Measurements from ENCODE around the gene LHFPL5.
A peak's percentile ranks its signal among the peaks of the same experiment; 100 is the strongest.

LHFPL5 gene

DNA sequence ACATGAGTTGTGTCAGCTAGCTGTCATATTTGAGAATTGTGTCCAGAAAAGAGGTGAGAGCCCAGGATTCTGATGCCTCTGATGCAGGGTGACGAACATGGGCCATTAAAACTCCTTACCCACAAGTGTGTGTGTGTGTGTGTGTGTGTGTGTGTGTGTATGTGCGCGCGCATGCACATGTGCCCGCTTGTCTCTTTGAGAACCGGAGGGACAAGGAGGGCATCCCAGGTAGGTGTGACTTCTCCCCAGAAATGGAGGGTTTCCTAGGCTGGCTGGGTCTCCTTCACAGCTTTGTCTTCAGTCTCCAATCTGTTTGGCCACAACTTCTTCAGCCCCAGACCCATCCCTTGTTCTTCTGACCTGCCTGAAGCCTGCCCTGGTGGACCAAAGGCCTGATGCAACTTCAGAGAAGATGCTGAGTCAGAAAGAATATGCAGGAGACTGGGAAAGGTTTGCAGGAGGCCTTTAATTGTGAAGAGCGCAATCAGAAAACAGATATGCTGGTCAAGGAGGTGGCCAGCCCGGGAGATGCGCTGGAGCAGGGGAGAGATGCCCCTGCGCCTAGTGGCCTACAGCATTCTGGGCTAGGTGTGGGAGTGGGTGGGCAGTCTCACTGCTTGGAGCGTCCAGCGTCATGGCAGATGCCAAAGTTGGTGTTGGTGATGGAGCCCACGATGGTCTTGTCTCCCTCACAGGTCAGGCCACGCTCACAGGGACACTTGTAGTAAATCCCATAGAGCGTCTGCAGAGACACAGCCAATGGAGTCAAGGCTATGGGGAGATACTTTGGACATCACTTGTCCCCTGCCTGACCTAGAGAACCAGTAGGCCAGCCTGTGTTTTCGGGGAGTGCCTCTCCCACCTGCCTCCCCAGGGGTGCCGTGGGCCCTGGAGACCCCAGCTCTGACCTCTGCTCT, 10.4 kb upstream of the LHFPL5 start:
- DNase-seq, result no peak

GRCh38 chr6:35795453-35796071, 9.6 kb upstream of the LHFPL5 start:
- DNase-seq, result no peak

DNA sequence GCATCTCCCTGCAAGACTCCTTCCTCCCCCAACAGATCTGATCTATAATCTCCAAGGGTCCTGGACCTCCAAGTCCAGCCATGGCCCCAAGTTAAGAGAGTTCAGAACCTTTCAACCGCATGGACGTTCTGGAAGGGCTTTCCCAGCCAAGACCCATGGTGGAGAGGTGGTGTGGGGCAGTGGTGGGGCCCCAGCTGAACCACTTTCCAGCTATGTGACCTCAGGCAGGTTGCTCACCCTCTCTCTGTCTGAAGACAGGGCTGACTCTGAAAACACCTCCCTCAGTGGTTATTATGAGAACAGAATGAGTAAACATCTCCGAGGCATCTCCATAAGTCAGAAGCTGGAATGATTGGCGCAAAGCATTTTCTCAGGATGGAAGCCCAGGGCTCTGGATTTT, 8.9 kb upstream of the LHFPL5 start:
- DNase-seq, result no peak

DNA sequence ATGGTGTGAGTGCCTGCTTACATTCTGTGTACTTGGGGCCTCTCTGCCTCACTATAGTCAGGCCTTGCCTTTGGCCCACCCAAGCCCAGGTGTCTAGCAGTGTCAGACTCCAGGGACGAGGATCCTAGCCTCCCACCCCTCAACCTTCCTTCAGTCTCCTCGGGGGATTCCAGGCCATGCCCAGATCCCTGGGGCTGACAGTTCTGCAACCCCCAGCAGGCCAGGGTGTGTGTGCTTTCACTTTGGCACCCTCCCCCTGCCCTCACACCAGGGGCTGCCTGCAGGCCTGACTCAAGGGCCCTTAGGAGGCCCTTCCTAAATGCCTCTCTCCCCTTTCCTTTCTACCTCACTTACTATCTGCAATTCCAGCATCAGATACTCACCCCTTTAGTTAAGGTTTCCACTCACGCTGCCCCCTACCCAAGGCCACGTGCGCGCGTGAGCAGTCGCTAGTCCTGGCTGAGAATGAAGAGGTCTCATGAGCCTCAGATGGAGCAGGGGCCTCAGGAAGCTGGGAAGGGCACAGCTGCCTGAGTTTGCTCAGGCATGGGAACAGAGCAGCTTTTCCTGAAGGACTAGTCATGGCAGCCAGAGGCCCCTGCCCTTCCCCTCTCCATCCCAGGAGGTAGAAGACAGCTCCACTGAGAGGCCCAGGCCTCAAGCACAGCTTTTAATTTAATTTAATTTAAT, 7.2 kb upstream of the LHFPL5 start:
- DNase-seq, result no peak

- DNase-seq, result no peak
Measured at GRCh38 chr6:35798706-35799105, 6.4 kb upstream of the LHFPL5 start.

DNA sequence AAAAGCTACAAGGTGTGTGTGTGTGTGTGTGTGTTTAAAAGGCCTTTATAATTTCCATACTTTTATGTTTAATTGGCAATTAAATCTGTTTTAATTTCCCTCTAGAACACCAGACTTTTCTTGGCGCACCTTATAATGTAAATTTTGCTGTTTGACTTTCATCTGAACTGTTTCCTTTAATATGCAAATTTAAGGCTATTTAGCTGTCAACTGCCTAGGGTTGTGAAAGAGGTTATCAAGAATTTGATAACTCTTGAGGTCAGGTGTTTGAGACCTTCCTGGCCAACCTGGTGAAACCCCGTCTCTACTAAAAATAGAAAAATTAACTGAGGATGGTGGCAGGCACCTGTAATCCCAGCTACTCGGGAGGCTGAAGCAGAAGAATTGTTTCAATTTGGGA, 4.0 kb upstream of the LHFPL5 start:
- no peak for DNase-seq

GRCh38 chr6:35808688-35809087, 3.5 kb downstream of the LHFPL5 start:
- peak; percentile 33 for DNase-seq

- no peak for DNase-seq
Measured at GRCh38 chr6:35809809-35810208, 4.7 kb downstream of the LHFPL5 start.

GRCh38 chr6:35810971-35811698, 6.0 kb downstream of the LHFPL5 start:
- DNase-seq, result no peak

DNA sequence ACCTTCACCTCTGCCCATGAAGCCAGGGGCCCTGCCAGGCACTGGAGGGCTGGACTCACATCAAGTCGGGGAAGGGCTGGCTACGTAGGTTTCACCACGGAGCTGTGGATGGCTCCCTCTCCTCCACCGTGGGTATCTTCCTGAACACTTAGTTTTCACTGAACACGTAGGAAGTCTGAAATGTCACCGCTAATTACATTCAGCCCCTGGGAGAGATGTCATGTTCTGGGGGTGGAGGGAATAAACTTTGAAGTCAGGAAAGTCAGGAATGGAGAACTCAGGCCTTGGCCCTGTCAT, 6.5 kb downstream of the LHFPL5 start:
- no peak for DNase-seq

GRCh38 chr6:35817515-35817914, 12.4 kb downstream of the LHFPL5 start:
- DNase-seq, result no peak

DNA sequence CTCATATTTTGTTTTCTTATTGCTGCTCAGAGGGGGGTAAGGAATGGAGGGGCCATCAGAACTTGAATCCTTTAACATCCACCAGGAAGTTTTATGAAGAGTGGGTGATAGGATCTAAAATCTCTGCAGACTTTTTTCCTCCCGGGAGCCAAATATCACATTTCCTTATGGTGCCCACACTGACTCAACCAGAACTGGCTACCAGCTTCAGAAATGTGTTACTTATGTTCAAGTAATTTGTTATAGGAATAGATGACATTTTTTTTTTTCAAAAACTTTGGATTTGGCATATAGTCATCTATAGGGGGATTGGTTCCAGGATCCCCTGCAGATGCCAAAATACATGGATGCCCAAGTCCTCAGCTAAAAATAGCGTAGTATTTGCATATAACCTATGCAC, 18.4 kb downstream of the LHFPL5 start:
- no peak for DNase-seq

GRCh38 chr6:35824552-35825192, 19.5 kb downstream of the LHFPL5 start:
- no peak for DNase-seq

DNA sequence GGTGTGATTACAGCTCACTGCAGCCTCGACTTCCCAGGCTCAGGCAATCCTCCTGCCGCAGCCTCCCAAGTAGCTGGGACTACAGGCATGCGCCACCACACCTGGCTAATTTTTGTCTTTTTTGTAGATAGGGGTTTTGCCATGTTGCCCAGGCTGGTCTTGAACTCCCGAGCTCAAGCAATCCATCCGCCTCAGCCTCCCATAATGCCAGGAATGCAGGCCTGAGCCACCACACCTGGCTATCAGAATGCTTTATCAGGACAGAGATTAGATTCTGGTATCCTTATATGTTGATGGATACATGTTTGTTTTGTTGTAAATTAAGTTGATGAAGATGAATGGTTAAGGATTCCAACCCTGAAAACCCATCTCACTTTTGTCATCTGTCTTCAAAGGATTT, 24.2 kb downstream of the LHFPL5 start:
- DNase-seq, result no peak

- no peak for DNase-seq
Measured at GRCh38 chr6:35831257-35832007, 26.3 kb downstream of the LHFPL5 start.

DNA sequence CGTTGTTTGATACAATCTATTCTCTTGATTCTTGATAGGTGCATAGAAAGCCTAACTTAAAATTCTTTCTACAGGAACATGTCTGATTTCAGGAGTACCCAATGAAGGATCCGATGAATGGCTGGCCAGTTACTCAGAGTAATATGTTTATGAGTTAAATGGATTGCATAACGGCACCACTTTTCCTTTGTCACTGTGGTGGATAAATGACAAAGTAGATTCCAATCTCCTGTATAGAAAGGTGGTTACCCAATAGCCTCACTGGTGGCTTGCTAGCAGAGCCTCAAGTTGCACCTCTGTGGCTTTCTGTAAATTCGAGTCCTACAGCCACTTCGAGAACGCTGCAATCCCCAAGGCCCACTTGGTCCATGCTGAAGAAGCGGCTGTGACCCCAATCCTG, 28.4 kb downstream of the LHFPL5 start:
- DNase-seq, result no peak

GRCh38 chr6:35839019-35839418, 33.9 kb downstream of the LHFPL5 start:
- no peak for DNase-seq

DNA sequence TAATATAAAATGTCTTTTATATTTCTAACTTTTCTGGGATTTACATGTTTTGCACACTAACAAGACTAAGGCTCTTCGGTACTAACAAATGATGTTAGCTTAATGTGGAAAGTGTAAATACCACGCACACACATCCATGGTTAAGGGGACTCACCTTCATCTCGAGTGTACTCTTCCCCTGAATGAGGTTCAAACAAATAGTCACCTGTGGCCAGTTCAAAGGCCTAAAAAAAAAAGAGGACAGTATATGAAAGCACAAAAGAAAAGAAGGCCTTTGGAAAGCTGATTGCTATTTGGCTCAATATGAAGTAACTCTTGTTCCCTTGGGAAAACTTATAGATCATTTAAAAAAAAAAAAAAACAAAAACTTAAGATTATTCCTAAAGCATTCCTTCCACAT, 37.2 kb downstream of the LHFPL5 start:
- no peak for DNase-seq

GRCh38 chr6:35844290-35844689, 39.1 kb downstream of the LHFPL5 start:
- DNase-seq, result no peak

DNA sequence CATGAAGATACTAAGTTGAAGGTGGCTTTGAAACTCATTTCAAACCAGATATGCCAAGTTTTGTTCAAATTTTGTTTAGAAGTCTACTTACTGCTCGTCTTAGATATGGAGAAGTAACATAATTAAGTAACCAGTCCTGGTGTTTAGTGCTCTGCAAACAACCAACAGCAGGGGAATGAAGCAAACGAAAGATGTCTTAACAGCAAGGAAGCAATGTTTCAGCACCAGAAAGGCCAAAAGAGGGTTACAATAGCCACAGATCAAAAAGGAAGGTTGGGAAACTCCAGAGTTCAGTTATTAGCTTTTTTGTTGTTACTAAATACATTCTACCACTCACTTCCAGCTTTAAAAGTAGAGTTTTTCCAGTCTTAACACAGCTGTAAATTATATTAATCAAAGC, 45.1 kb downstream of the LHFPL5 start:
- DNase-seq, result no peak

DNA sequence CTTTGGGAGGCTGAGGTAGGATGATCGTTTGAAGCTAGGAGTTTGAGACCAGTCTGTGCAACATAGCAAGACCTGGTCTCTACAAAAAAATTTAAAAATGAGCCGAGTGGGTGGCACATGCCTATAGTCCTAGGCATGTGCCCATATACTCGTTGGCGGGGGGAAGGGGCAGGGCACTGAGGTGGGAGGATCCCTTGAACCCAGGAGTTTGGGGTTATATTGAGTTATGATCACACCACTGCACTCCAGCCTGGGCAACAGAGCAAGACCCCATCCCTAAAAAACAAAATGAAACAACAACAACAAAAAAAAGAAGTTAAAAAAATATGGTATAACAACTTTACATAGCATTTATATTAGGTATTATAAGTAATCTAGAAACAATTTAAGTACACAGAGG, 47.8 kb downstream of the LHFPL5 start:
- DNase-seq, result no peak

DNA sequence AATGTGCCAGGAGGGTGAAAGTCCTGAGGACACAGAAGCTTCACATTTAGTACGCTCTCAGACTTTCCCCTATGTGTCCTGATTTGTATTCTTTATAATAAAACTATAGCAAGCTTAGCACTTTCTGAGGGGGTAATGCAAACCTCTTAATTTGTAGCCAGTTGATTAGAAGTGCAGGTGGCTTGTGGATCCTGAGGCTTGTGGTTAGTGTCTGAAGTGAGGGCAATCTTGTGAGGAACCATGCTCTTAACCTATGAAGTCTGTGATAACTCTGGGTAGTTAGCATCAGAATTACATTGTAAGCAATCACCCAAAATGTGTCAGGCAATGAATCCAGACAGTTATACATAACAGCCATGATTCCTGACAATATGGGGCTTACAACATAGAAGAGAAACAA, 51.1 kb downstream of the LHFPL5 start:
- no peak for DNase-seq
